ENCODE data around the gene WNT16. TPM values are rescaled to one million over a fixed set of nuclear protein-coding genes. Genes with fewer than 3 reads are reported as not detected.

Gene WNT16
- total and polyA plus RNA-seq, 2 experiments from 2014 or later, result not detected

GRCh38 chr7:121376979-121377378 lies 48.2 kb downstream of the WNT16 start:
- H3K4me3 ChIP-seq, result no peak overlapping the region
- no peak overlapping the region for H3K27ac ChIP-seq
- H3K27me3 ChIP-seq, result no peaks in the 10 kb centered on the region
- H3K4me1 ChIP-seq (ENCODE audit: low read depth), result peaks cover 9% of the 10 kb centered on the region
- DNase-seq (ENCODE audit: low read depth in 1 of 2, low spot score in 1 of 2), result no peak
- TF ChIP-seq CTCF (IDR thresholded peaks at IDR 0.05; ENCODE audit: low read depth, low read length), result no peak
- H3K36me3 ChIP-seq, result peaks cover 8% of the 10 kb centered on the region
- no peaks in the 10 kb centered on the region for H3K9me3 ChIP-seq (ENCODE audit: low read depth)

GRCh38 chr7:121379930-121380329 lies 51.1 kb downstream of the WNT16 start:
- Histone ChIP-seq H3K36me3 (peaks cover 8% of the 10 kb centered on the region), H3K4me3 (no peak overlapping the region), H3K27me3 (no peaks in the 10 kb centered on the region), H3K9me3 (ENCODE audit: low read depth) (no peaks in the 10 kb centered on the region), H3K4me1 (ENCODE audit: low read depth) (peaks cover 9% of the 10 kb centered on the region), H3K27ac (no peak overlapping the region)
- DNase-seq (ENCODE audit: low read depth in 1 of 2, low spot score in 1 of 2), result no peak
- no peak for TF ChIP-seq CTCF (IDR thresholded peaks at IDR 0.05; ENCODE audit: low read depth, low read length)

GRCh38 chr7:121382473-121382872 lies 53.7 kb downstream of the WNT16 start:
- DNase-seq (ENCODE audit: low read depth in 1 of 2, low spot score in 1 of 2), result no peak
- no peak for TF ChIP-seq CTCF (IDR thresholded peaks at IDR 0.05; ENCODE audit: low read depth, low read length)
- Histone ChIP-seq H3K4me1 (ENCODE audit: low read depth) (peaks cover 18% of the 10 kb centered on the region), H3K27ac (no peak overlapping the region), H3K9me3 (ENCODE audit: low read depth) (no peaks in the 10 kb centered on the region), H3K27me3 (no peaks in the 10 kb centered on the region), H3K36me3 (peaks cover 7% of the 10 kb centered on the region), H3K4me3 (no peak overlapping the region)

- peaks cover 18% of the 10 kb centered on the region for H3K4me1 ChIP-seq (ENCODE audit: low read depth)
- H3K4me3 ChIP-seq, result no peak overlapping the region
- DNase-seq (ENCODE audit: low read depth in 1 of 2, low spot score in 1 of 2), result no peak
- H3K27me3 ChIP-seq, result no peaks in the 10 kb centered on the region
- H3K27ac ChIP-seq, result no peak overlapping the region
- no peaks in the 10 kb centered on the region for H3K36me3 ChIP-seq
- no peaks in the 10 kb centered on the region for H3K9me3 ChIP-seq (ENCODE audit: low read depth)
- no peak for TF ChIP-seq CTCF (IDR thresholded peaks at IDR 0.05; ENCODE audit: low read depth, low read length)
These were observed 54.6 kb downstream of the WNT16 start for GRCh38 chr7:121383235-121383910.

- no peak for TF ChIP-seq CTCF (IDR thresholded peaks at IDR 0.05; ENCODE audit: low read depth, low read length)
- DNase-seq (ENCODE audit: low read depth in 1 of 2, low spot score in 1 of 2), result no peak
- H3K27ac ChIP-seq, result no peak overlapping the region
- H3K4me1 ChIP-seq (ENCODE audit: low read depth), result peaks cover 18% of the 10 kb centered on the region
- H3K36me3 ChIP-seq, result no peaks in the 10 kb centered on the region
- H3K27me3 ChIP-seq, result no peaks in the 10 kb centered on the region
- no peak overlapping the region for H3K4me3 ChIP-seq
- H3K9me3 ChIP-seq (ENCODE audit: low read depth), result no peaks in the 10 kb centered on the region
These were observed 55.5 kb downstream of the WNT16 start for GRCh38 chr7:121384265-121384664.

All from cardiac muscle cell (in vitro differentiated cells and primary cell).